Neural crest cell (in vitro differentiated cells): ENCODE results near the gene RTN4R. TPM values are rescaled to one million over a fixed set of nuclear protein-coding genes. Genes with fewer than 3 reads are reported as not detected.

Experiments
- microRNA-seq: library from miRNA; unstranded; fragments of <30 nt; microRNA quantifications from one replicate; pipeline ENCODE4, GENCODE V29; 2020
- total RNA-seq: library from RNA; stranded (reverse); gene quantifications from 2 replicates; pipeline ENCODE4 v1.2.1, GENCODE V29; 2021

RTN4R gene
- total RNA-seq, 1 donor from 2014 or later, result 19.0 TPM

Small RNA genes lying within 50 kb of the gene (microRNA-seq; reads per million reads assigned to microRNA genes)
- 7.1 reads per million, percentile 8 among the genes with 10 or more reads in this experiment for gene MIR1286

Other genes with a start within 250 kb of the RTN4R start
- gene TANGO2, start 247.2 kb downstream of the RTN4R start, total RNA-seq, result 12.8 and 13.4 TPM in 2 replicates
- gene DGCR8, start 188.1 kb downstream of the RTN4R start, total RNA-seq, result 86.3 and 86.5 TPM in 2 replicates
- 469 and 489 TPM in 2 replicates for gene RANBP1, start 152.2 kb downstream of the RTN4R start, total RNA-seq
- gene TRMT2A, start 151.1 kb downstream of the RTN4R start, total RNA-seq, result 75.1 and 77.7 TPM in 2 replicates
- 82.1 and 98.9 TPM in 2 replicates for gene ZDHHC8, start 136.5 kb downstream of the RTN4R start, total RNA-seq
- 8.2 and 8.6 TPM in 2 replicates for gene CCDC188, start 117.3 kb downstream of the RTN4R start, total RNA-seq
- gene DGCR6L, start 51.7 kb upstream of the RTN4R start, total RNA-seq, result 52.1 and 58.7 TPM in 2 replicates
- 54.2 and 55.1 TPM in 2 replicates for gene ZNF74, start 125.8 kb upstream of the RTN4R start, total RNA-seq
- gene SCARF2, start 169.5 kb upstream of the RTN4R start, total RNA-seq, result 23.1 and 23.4 TPM in 2 replicates
- gene KLHL22, start 227.5 kb upstream of the RTN4R start, total RNA-seq, result 42.5 and 48.9 TPM in 2 replicates
- gene MED15, start 239.3 kb upstream of the RTN4R start, total RNA-seq, result 78.6 and 84.5 TPM in 2 replicates